Activated T-cell treated with anti-CD3 and anti-CD28 coated beads, Interleukin-2, amount 50 U/mL, for 48 hours (primary cell): Measurements from ENCODE around the gene RSL1D1.
"Not testable (repeated sequence)": the region's sequence is repeated elsewhere in the genome, so short reads cannot be mapped to it uniquely, and the experiment has no call there.

Experiments
- DNase-seq, 2 experiments: peaks; one replicate each; pipeline ENCODE4 v3.0.0-alpha.2; 2020

The RSL1D1 gene

GRCh38 chr16:11796227-11797165 is 54.8 kb downstream of the RSL1D1 start:
- peak; percentile 43 to 52 for DNase-seq

GRCh38 chr16:11795887-11796226 is 55.5 kb downstream of the RSL1D1 start:
- no peak for DNase-seq

GRCh38 chr16:11794996-11795886 is 56.1 kb downstream of the RSL1D1 start:
- no peak for DNase-seq

GRCh38 chr16:11794447-11794846 is 56.9 kb downstream of the RSL1D1 start:
- no peak for DNase-seq

GRCh38 chr16:11793840-11794239 is 57.5 kb downstream of the RSL1D1 start:
- DNase-seq = no peak

- DNase-seq = no peak
Observed at GRCh38 chr16:11792410-11793241, 58.7 kb downstream of the RSL1D1 start.

- DNase-seq = no peak
Observed at GRCh38 chr16:11791144-11791828, 60.1 kb downstream of the RSL1D1 start.

GRCh38 chr16:11788914-11789313 is 62.4 kb downstream of the RSL1D1 start:
- DNase-seq = no peak

GRCh38 chr16:11784980-11785599 is 66.3 kb downstream of the RSL1D1 start:
- not testable (repeated sequence) for DNase-seq

GRCh38 chr16:11784381-11784780 is 67.0 kb downstream of the RSL1D1 start:
- not testable (repeated sequence) for DNase-seq

- DNase-seq = no peak
Observed at GRCh38 chr16:11784038-11784369, 67.3 kb downstream of the RSL1D1 start.
